Spinal cord (tissue), 10 donors: ENCODE data around the gene EIF5AL1. TPM values are rescaled to one million over a fixed set of nuclear protein-coding genes. Genes with fewer than 3 reads are reported as not detected.
"Not testable (repeated sequence)": the region's sequence is repeated elsewhere in the genome, so short reads cannot be mapped to it uniquely, and the experiment has no call there.

ENCODE experiments used
- DNase-seq, 6 donors: peaks; one replicate each; pipeline versions ENCODE4 v3.0.0 to v3.0.0-alpha.2; 2013 to 2015; ENCODE audit warnings: low spot score in 6 of 6, low read depth in 4 of 6
- H3K27ac ChIP-seq: one replicate; pipeline ENCODE4 v1.5.1; 2013; ENCODE audit warnings: low read depth, low read length, control low read depth
- H3K27me3 ChIP-seq: one replicate; pipeline ENCODE4 v1.6.1; 2013; ENCODE audit warnings: low read length; ENCODE audit not compliant: control insufficient read depth, insufficient read depth
- H3K36me3 ChIP-seq: one replicate; pipeline ENCODE4 v1.6.1; 2013; ENCODE audit warnings: low read length; ENCODE audit not compliant: control insufficient read depth, insufficient read depth
- H3K4me1 ChIP-seq: one replicate; pipeline ENCODE4 v1.6.1; 2013; ENCODE audit warnings: low read length; ENCODE audit not compliant: control insufficient read depth, insufficient read depth
- H3K4me3 ChIP-seq: one replicate; pipeline ENCODE4 v1.5.1; 2013; ENCODE audit warnings: low read depth, low read length, control low read depth
- H3K9me3 ChIP-seq: one replicate; pipeline ENCODE4 v1.6.1; 2013; ENCODE audit warnings: low read length; ENCODE audit not compliant: control insufficient read depth, insufficient read depth
- WGBS: methylation state at CpG from one replicate; pipeline ENCODE4 v1.1.5; 2013; ENCODE audit warnings: missing lambda C conversion rate; ENCODE audit not compliant: insufficient coverage; 5-methylcytosine and 5-hydroxymethylcytosine counted together
- polyA plus RNA-seq, 2 donors: library from polyadenylated mRNA; unstranded; fragments of 120-200 nt; gene quantifications; one replicate each; pipeline ENCODE4 v1.2.1, GENCODE V29; 2013; ENCODE audit not compliant: insufficient read length in 2 of 2
- total RNA-seq, 2 donors: library from RNA; depleted of rRNA in 1 of 2; stranded (reverse); fragments of 120-200 nt in 1 of 2; fragments of >200 nt in 1 of 2; gene quantifications; one replicate each; pipeline versions ENCODE4 v1.2.3 to v1.2.4, GENCODE V29; 2013 to 2014
- donor health status: healthy.

Gene EIF5AL1
- total and polyA plus RNA-seq, 4 donors: 0.10 to 4.7 (median 1.2) TPM

- Histone ChIP-seq H3K36me3 (no peaks in the 10 kb centered on the region), H3K4me3 (no peak overlapping the region), H3K9me3 (no peaks in the 10 kb centered on the region), H3K4me1 (peaks cover 6% of the 10 kb centered on the region), H3K27me3 (no peaks in the 10 kb centered on the region), H3K27ac (no peak overlapping the region)
- DNase-seq: no peak
These were observed 6.5 kb upstream of the EIF5AL1 start for GRCh38 chr10:79505829-79506228.

GRCh38 chr10:79507440-79508167 is 4.7 kb upstream of the EIF5AL1 start:
- Histone ChIP-seq H3K4me1 (peaks cover 3% of the 10 kb centered on the region), H3K9me3 (no peaks in the 10 kb centered on the region), H3K27ac (no peak overlapping the region), H3K4me3 (no peak overlapping the region), H3K36me3 (no peaks in the 10 kb centered on the region), H3K27me3 (no peaks in the 10 kb centered on the region)
- no peak for DNase-seq
- WGBS: 87% methylated on average over 8 of the region's 9 CpGs

GRCh38 chr10:79508245-79508644 is 4.1 kb upstream of the EIF5AL1 start:
- H3K4me1 ChIP-seq, H3K27ac ChIP-seq, DNase-seq, H3K9me3 ChIP-seq, H3K27me3 ChIP-seq, H3K4me3 ChIP-seq, H3K36me3 ChIP-seq: not testable (repeated sequence)
- WGBS: no CpG with 5 or more reads among the region's 4 CpGs

GRCh38 chr10:79509306-79509933 is 2.9 kb upstream of the EIF5AL1 start:
- H3K9me3 ChIP-seq, DNase-seq, H3K4me3 ChIP-seq, H3K36me3 ChIP-seq, H3K27me3 ChIP-seq, H3K27ac ChIP-seq, H3K4me1 ChIP-seq: not testable (repeated sequence)
- whole genome bisulfite sequencing: no CpG with 5 or more reads among the region's 3 CpGs

- not testable (repeated sequence) for H3K4me1 ChIP-seq, H3K36me3 ChIP-seq, DNase-seq, H3K4me3 ChIP-seq, H3K9me3 ChIP-seq, H3K27me3 ChIP-seq, H3K27ac ChIP-seq
- no CpG with 5 or more reads among the region's 5 CpGs for WGBS
These were observed 2.3 kb upstream of the EIF5AL1 start for GRCh38 chr10:79509934-79510508.

- no CpG with 5 or more reads among the region's 7 CpGs for WGBS
- H3K27me3 ChIP-seq, H3K9me3 ChIP-seq, H3K27ac ChIP-seq, DNase-seq, H3K4me1 ChIP-seq, H3K4me3 ChIP-seq, H3K36me3 ChIP-seq: not testable (repeated sequence)
These were observed 4.3 kb downstream of the EIF5AL1 start for GRCh38 chr10:79516532-79517205.

- H3K27me3 ChIP-seq, H3K9me3 ChIP-seq, H3K27ac ChIP-seq, H3K4me3 ChIP-seq, DNase-seq, H3K36me3 ChIP-seq, H3K4me1 ChIP-seq: not testable (repeated sequence)
- WGBS: no CpG with 5 or more reads among the region's 4 CpGs
These were observed 5.2 kb downstream of the EIF5AL1 start for GRCh38 chr10:79517567-79517966.

- H3K9me3 ChIP-seq, H3K36me3 ChIP-seq, H3K4me1 ChIP-seq, H3K4me3 ChIP-seq, DNase-seq, H3K27me3 ChIP-seq, H3K27ac ChIP-seq: not testable (repeated sequence)
- WGBS: 97% methylated on average over 3 of the region's 6 CpGs
These were observed 9.4 kb downstream of the EIF5AL1 start for GRCh38 chr10:79521751-79522150.

- H3K9me3 ChIP-seq, DNase-seq, H3K4me3 ChIP-seq, H3K27ac ChIP-seq, H3K4me1 ChIP-seq, H3K36me3 ChIP-seq, H3K27me3 ChIP-seq: not testable (repeated sequence)
- WGBS: 94% methylated on average over 1 of the region's 4 CpGs
These were observed 10.1 kb downstream of the EIF5AL1 start for GRCh38 chr10:79522464-79522863.
